HL-60 (cell line): ENCODE data around the gene TENT4A.

Source experiments
- DNase-seq, 2 experiments: peaks; one replicate each; pipeline ENCODE4 v3.0.0-alpha.2; 2010 to 2020; ENCODE audit warnings: low read depth in 1 of 2, low spot score in 1 of 2
- H3K27ac ChIP-seq: fragments of 250-450 bp; sonication (Bioruptor Pico); replicated peaks from 2 replicates; pipeline ENCODE4 v1.5.1; 2020; ENCODE audit warnings: mild to moderate bottlenecking, moderate library complexity
- H3K27me3 ChIP-seq: fragments of 250-450 bp; sonication (Bioruptor Pico); 2 replicates; pipeline ENCODE4 v1.5.1; 2021; ENCODE audit warnings: mild to moderate bottlenecking, moderate library complexity; ENCODE audit not compliant: insufficient read depth, poor library complexity, severe bottlenecking
- H3K4me3 ChIP-seq: replicated peaks from 2 replicates; pipeline ENCODE4 v1.5.1; 2011; ENCODE audit warnings: mild to moderate bottlenecking, control low read depth, low read length; ENCODE audit not compliant: insufficient read depth
- CTCF ChIP-seq: IDR thresholded peaks from one replicate; pipeline ENCODE4 v1.5.1; 2011; ENCODE audit warnings: low read length, control low read depth, inconsistent platforms; ENCODE audit not compliant: insufficient read depth
- GABPA ChIP-seq: IDR thresholded peaks from 2 replicates; pipeline ENCODE4 v1.6.1; 2012; ENCODE audit warnings: low read depth
- POLR2AphosphoS5 ChIP-seq: IDR thresholded peaks from 2 replicates; pipeline ENCODE4 v1.6.1; 2012; ENCODE audit warnings: low read depth
- REST ChIP-seq: IDR thresholded peaks from 2 replicates; pipeline ENCODE4 v1.6.1; 2012; ENCODE audit warnings: low read depth; ENCODE audit not compliant: insufficient replicate concordance
- SPI1 ChIP-seq: IDR thresholded peaks from 2 replicates; pipeline ENCODE4 v1.6.1; 2012; ENCODE audit warnings: low read depth, mild to moderate bottlenecking, borderline replicate concordance

Gene TENT4A

DNA sequence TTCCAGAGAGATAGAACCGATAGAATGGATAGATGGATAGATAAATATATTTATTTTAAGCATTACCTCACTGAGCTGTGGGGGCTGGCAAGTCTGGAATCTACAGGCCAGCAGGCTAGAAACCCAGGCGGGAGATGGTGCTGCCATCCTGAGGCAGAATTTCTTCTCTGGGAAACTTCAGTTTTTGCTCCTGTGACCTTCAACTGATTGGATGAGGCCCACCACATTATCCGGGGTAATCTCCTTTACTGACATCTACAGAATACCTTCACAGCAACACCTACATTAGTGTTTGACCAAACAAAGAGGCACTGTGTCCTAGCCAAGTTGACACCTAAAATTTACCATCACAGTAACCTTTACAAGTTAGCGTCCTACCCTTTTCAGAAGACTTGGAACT, 29.2 kb upstream of the TENT4A start:
- no peak for DNase-seq
- Histone ChIP-seq H3K27me3 (no peaks in the 10 kb centered on the region), H3K4me3 (no peak overlapping the region), H3K27ac (no peak overlapping the region)
- TF ChIP-seq SPI1 (no peak), CTCF (no peak)

GRCh38 chr5:6686501-6686900, 26.7 kb upstream of the TENT4A start:
- no peak for DNase-seq
- H3K27ac ChIP-seq: no peak overlapping the region
- H3K4me3 ChIP-seq: no peak overlapping the region
- H3K27me3 ChIP-seq: peaks cover 4% of the 10 kb centered on the region
- TF ChIP-seq POLR2AphosphoS5 (no peak), REST (no peak), CTCF (no peak), GABPA (no peak), SPI1 (no peak)

DNA sequence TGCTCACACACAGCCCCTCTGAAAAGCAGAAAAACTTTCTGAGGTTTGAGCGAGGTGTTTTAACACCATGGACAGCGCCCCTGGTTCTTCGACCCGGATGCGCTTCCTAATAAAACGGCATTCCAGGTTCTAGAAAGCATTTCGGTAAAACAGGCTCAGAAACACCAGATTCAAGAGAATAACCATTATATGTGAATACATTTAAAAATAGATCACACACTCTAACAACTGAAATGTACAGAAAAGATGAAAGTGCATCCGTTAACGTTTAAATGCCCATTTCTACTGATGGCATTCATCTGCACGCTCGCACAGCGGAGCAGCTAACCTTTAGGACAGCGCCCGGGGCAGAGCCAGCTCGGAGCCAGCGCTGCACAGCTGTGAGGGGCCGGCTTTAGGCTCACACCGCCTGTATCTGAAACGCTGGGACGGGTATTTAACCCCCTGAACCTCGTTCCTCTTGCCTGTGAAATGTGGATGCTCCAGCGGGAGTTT, 26.3 kb upstream of the TENT4A start:
- H3K4me3 ChIP-seq: no peak overlapping the region
- TF ChIP-seq GABPA: no peak
- peak; percentile 97 for TF ChIP-seq REST
- no peak for TF ChIP-seq POLR2AphosphoS5
- no peak for TF ChIP-seq SPI1
- no peak for TF ChIP-seq CTCF
- DNase-seq: no peak
- H3K27ac ChIP-seq: no peak overlapping the region
- peaks cover 4% of the 10 kb centered on the region for H3K27me3 ChIP-seq

DNA sequence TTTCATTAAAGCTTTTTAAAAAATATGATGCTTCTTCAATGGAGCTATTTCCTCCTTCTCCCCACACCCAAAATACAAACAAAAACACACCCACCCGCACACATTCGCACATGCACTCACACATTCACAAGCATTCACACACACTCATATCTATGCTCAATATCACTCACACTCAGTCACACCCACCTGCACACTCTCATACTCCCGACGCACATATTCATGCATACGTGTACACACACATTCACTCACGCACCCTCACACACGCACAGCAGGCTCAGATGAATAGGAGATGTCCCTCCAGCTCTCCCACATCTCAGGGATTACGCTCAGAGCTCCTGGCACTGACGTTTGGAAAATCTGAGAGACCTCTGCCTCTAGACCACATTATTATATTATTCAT, 25.7 kb upstream of the TENT4A start:
- DNase-seq: no peak
- TF ChIP-seq SPI1 (no peak), REST (no peak), POLR2AphosphoS5 (no peak), GABPA (no peak), CTCF (no peak)
- H3K27me3 ChIP-seq: peaks cover 5% of the 10 kb centered on the region
- H3K27ac ChIP-seq: no peak overlapping the region
- no peak overlapping the region for H3K4me3 ChIP-seq
